Measurements from ENCODE around the gene UVRAG.

DNA sequence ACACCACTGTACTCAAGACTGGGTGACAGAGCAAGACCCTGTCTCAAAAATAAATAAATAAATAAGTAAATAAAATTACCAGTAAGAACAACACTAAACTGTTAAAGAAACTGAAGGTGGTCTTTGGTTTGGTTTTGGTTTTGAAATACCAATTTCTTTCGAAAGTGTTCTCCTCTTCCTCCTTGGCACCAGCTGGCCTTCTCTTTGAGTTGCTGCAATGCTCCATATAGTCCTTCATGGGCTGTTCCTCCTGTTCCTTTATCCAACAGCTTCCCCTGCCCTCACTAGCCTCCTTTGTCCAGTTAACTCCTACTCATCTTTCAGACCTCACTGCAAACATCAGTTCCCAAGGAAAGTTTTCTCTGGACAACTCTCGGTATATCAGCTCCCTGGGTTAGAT is 5.0 kb upstream of the UVRAG start:
- TF ChIP-seq, protein P1, sequence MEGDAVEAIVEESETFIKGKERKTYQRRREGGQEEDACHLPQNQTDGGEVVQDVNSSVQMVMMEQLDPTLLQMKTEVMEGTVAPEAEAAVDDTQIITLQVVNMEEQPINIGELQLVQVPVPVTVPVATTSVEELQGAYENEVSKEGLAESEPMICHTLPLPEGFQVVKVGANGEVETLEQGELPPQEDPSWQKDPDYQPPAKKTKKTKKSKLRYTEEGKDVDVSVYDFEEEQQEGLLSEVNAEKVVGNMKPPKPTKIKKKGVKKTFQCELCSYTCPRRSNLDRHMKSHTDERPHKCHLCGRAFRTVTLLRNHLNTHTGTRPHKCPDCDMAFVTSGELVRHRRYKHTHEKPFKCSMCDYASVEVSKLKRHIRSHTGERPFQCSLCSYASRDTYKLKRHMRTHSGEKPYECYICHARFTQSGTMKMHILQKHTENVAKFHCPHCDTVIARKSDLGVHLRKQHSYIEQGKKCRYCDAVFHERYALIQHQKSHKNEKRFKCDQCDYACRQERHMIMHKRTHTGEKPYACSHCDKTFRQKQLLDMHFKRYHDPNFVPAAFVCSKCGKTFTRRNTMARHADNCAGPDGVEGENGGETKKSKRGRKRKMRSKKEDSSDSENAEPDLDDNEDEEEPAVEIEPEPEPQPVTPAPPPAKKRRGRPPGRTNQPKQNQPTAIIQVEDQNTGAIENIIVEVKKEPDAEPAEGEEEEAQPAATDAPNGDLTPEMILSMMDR (IDR thresholded peaks at IDR 0.05; ENCODE audit: insufficient read depth, low read length) = no peak
- no peak for TF ChIP-seq POLR2AphosphoS5 (IDR thresholded peaks at IDR 0.05; ENCODE audit: low read depth)

Measured in HL-60 (cell line).